AG09319 (cell line): ENCODE results near the gene B3GNT8.

ENCODE experiments used
- DNase-seq: peaks from one replicate; pipeline ENCODE4 v3.0.0-alpha.2; 2010; ENCODE audit warnings: low read depth; ENCODE audit errors: extremely low read depth
- CTCF ChIP-seq: IDR thresholded peaks from 2 replicates; pipeline ENCODE4 v1.5.1; 2011; ENCODE audit warnings: low read depth, mild to moderate bottlenecking, inconsistent platforms, low read length, moderate library complexity

B3GNT8 gene

GRCh38 chr19:41421314-41421713 lies 5.9 kb downstream of the B3GNT8 start:
- DNase-seq: no peak
- no peak for TF ChIP-seq CTCF

- no peak for TF ChIP-seq CTCF
- no peak for DNase-seq
Observed at GRCh38 chr19:41420101-41420880, 6.9 kb downstream of the B3GNT8 start.

DNA sequence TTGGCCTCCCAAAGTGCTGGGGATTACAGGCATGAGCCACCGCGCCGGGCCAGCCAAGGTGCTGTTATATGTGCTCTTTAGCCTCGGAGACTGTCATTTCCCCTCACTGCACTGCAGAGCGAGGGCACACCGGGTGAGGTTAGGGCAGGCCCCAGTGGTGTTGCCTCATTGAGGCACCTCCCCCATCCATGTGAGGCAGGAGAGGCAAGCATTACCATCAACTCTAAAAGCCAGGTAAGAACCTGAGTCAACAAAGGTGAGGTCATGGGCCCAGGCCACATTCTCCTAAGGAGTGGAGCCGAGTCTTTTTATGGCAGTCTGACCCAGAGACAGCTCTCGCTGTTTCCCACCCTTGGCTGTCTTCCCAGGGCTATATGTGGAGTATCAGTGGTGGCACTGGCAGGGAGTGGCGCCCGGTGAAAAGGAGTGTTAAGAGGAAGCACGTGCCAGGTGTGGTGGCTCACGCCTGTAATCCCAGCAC lies 10.9 kb downstream of the B3GNT8 start:
- no peak for DNase-seq
- no peak for TF ChIP-seq CTCF

DNA sequence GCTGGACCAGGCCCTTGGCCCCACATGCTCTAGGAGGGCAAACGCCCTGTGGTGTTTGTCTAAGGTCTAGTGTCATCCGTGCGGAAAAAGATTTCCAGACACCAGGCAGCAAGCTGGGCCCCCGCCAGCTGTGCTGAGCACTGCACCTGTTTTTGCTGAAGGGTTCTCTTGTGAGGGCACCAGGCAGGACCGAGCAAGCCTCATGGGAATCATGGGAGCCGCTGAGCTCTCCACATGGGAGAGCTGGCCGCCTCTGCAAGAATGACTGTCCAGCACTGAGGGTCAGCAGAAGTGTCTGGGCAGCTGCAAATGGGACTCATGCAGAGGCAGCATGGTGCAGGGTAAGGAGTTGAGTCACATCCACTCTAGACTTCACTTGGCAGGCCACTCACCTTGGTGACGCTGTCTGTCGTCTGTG lies 12.0 kb downstream of the B3GNT8 start:
- TF ChIP-seq CTCF: no peak
- no peak for DNase-seq

GRCh38 chr19:41414461-41414860 lies 12.7 kb downstream of the B3GNT8 start:
- DNase-seq: no peak
- TF ChIP-seq CTCF: no peak

DNA sequence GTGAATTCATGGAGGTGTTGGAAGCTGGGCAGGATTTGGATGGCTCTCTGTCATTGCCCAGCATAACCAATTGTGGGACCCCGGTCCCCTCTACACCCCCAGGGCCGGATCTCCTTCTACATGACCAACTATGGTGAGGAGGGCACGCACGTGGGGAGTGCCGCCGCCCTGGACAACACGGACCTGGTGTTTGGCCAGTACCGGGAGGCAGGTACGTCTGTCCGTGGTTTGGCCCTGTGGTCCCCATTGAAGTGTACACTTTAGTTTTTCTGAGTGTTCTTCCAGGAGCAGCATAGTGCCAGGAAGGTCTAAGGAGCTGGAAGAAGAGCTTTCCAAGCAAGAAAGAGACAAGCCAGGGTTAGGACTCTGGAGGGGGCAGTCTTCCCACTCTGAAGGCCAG lies 13.2 kb downstream of the B3GNT8 start:
- no peak for TF ChIP-seq CTCF
- DNase-seq: no peak

DNA sequence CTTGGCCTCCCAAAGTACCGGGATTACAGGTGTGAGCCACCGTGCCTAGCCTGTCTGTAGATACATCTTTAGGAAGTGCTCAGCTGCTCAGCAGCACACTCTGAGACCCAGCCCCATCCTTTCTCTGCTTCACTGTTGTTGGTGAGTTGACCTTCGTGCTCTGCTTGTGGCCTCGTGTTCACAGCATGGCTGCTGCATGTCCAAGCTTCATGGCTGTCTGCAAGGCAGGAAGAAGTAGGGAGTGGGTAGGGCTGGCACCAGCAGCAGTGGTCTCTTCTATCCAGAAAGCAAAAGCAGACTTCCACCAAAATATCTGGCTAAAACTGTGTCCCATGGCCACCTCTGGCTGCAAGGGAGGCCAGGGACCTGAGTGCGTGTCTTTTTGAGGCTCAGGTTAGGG lies 14.2 kb downstream of the B3GNT8 start:
- DNase-seq: no peak
- no peak for TF ChIP-seq CTCF
